GM12891 (cell line): ENCODE measurements around the gene WHRN.

Experiments
- DNase-seq: peaks from one replicate; pipeline ENCODE4 v3.0.0; 2011; ENCODE audit warnings: low spot score; ENCODE audit not compliant: insufficient read length
- FAIRE-seq: peaks from 2 replicates; lab custom pipeline; 2011; peaks lifted over from hg19 to GRCh38; lab: Jason Lieb, UNC
- PAX5 ChIP-seq: IDR thresholded peaks from 2 replicates; pipeline ENCODE4 v1.6.1; 2011; ENCODE audit warnings: low read length, moderate library complexity, mild to moderate bottlenecking; ENCODE audit not compliant: insufficient read depth, severe bottlenecking
- POLR2A ChIP-seq: IDR thresholded peaks from 2 replicates; pipeline ENCODE4 v1.6.1; 2011; ENCODE audit warnings: low read depth, low read length, control low read depth
- POLR2AphosphoS5 ChIP-seq: IDR thresholded peaks from 2 replicates; pipeline ENCODE4 v1.6.1; 2011; ENCODE audit warnings: low read depth, low read length, control low read depth
- POU2F2 ChIP-seq: IDR thresholded peaks from 2 replicates; pipeline ENCODE4 v1.6.1; 2011; ENCODE audit warnings: low read depth, mild to moderate bottlenecking, control low read depth, low read length, moderate library complexity
- SPI1 ChIP-seq: IDR thresholded peaks from 2 replicates; pipeline ENCODE4 v1.6.1; 2011; ENCODE audit warnings: low read depth, low read length, control low read depth
- TAF1 ChIP-seq: IDR thresholded peaks from 2 replicates; pipeline ENCODE4 v1.6.1; 2011; ENCODE audit warnings: low read depth, low read length, control low read depth

WHRN gene

DNA sequence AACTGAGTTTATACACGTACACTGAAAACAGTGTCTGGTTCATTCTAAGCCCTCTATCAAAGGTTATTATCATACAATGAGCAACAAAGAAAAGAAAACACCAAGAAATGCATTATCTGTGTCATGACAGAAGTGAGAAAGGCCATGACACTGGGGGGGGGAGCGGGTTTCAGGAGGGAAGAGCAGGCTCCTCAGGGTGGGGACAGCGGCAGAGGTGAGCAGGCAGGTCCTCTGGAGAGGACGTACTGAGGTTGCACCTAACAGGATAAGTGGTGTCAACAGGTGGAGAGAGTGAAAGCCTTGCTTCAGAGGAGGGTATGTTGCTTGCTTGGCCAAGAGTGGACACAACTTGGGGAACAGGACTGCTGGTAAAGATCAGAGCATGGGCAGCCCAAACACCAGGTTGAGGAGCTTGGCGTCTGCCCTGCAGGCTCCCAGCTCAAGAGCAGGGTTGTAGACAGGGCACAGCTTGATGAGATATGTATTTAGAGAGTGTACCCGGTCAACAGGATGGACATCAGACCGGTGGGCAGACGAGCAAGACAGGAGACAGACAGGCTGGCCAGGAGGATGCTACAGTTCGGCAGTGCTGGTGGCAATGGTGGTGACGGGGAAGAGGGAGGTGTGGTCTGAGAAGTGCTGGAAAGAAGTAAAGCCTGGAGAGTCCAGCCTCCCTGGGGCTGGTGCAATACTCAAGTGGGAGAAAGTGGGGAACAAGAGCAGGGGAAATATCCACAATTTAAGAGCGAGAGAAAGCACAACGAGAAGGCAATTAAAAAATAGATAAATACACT, 10.3 kb downstream of the WHRN start:
- TF ChIP-seq SPI1 (no peak), TAF1 (no peak), PAX5 (no peak), POLR2A (no peak), POLR2AphosphoS5 (no peak), POU2F2 (no peak)
- DNase-seq (no peak), FAIRE-seq (no peak)

GRCh38 chr9:114493521-114494184, 11.6 kb downstream of the WHRN start:
- no peak for DNase-seq
- no peak for FAIRE-seq
- TF ChIP-seq POLR2A (no peak), POU2F2 (no peak), POLR2AphosphoS5 (no peak), TAF1 (no peak), PAX5 (no peak), SPI1 (no peak)

- FAIRE-seq = no peak
- DNase-seq = no peak
- TF ChIP-seq POLR2AphosphoS5 (no peak), SPI1 (no peak), TAF1 (no peak), POLR2A (no peak), PAX5 (no peak), POU2F2 (no peak)
Observed at GRCh38 chr9:114492991-114493390, 12.3 kb downstream of the WHRN start.

- DNase-seq (no peak), FAIRE-seq (no peak)
- TF ChIP-seq PAX5 (no peak), TAF1 (no peak), POLR2AphosphoS5 (no peak), SPI1 (no peak), POLR2A (no peak), POU2F2 (no peak)
Observed at GRCh38 chr9:114491430-114492003, 13.8 kb downstream of the WHRN start.

DNA sequence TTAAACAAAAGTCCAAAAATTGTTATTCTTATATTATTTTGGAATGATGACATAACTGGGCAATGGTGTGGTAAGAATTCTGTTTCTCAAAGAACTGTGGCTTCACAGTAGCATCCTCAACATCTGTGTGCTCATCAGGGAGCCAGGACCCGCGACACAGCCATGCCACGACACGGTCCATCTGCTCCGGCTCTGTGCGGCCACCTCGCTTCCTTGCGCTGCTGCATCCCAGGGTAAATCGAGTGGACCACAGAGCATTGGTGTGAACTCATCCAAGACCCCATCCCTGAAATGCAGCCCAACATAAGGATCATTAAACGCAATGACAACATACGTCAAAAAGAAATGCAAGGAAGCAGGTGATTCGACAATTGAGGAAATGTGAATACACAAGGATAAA, 15.3 kb downstream of the WHRN start:
- TF ChIP-seq POLR2AphosphoS5 = no peak
- no peak for DNase-seq
- FAIRE-seq = no peak

DNA sequence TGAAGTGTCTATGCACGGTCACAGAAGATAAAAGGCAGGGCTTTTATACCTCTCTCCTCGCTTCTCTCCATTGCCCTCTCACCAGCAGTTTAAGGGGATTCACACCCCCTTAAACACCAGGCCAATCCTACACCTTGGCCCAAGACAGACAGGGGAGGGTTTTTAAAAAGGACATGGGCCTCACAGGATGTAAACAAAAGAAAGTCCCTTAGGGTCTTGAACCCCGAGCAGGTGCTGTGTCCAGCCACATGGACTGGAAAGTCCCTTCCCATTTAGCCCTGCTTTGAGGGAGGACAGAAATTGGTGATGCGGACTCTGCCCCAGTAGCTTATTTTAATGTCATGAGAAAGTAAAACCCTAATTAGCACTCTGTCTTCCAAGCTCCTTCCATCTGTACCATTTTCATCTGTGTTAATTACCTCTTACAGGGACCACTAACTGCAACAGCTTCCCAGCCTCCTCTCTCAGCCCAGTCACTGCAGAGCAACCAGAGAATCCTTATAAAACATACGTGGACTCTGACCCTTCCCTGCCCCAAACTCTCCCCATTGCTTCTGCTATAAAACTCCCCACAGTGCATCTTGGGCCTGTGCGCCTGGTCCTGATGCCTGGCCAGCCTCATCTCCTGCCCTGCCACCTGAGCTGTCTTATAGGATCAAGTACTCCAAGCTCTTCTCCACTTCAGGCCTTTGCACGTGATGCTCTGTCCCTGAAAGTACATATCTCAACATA, 16.7 kb downstream of the WHRN start:
- DNase-seq (no peak), FAIRE-seq (no peak)
- TF ChIP-seq PAX5 (no peak), TAF1 (no peak), POLR2A (no peak), POU2F2 (no peak), SPI1 (no peak), POLR2AphosphoS5 (no peak)

- DNase-seq (peak; percentile 53), FAIRE-seq (peak; percentile 81)
- TF ChIP-seq PAX5 (no peak), SPI1 (no peak), POLR2AphosphoS5 (no peak), POLR2A (no peak), TAF1 (no peak), POU2F2 (no peak)
Observed at GRCh38 chr9:114487607-114488300, 17.5 kb downstream of the WHRN start.

GRCh38 chr9:114486205-114486963, 18.9 kb downstream of the WHRN start:
- TF ChIP-seq POLR2A (no peak), PAX5 (no peak), TAF1 (no peak), SPI1 (no peak), POU2F2 (no peak), POLR2AphosphoS5 (no peak)
- DNase-seq (no peak), FAIRE-seq (no peak)
